Measurements from ENCODE around the gene ABHD12. TPM values are rescaled to one million over a fixed set of nuclear protein-coding genes. Genes with fewer than 3 reads are reported as not detected.

Gene ABHD12
- polyA plus RNA-seq, 4 donors, result 28.0 to 93.9 (median 54.9) TPM

DNA sequence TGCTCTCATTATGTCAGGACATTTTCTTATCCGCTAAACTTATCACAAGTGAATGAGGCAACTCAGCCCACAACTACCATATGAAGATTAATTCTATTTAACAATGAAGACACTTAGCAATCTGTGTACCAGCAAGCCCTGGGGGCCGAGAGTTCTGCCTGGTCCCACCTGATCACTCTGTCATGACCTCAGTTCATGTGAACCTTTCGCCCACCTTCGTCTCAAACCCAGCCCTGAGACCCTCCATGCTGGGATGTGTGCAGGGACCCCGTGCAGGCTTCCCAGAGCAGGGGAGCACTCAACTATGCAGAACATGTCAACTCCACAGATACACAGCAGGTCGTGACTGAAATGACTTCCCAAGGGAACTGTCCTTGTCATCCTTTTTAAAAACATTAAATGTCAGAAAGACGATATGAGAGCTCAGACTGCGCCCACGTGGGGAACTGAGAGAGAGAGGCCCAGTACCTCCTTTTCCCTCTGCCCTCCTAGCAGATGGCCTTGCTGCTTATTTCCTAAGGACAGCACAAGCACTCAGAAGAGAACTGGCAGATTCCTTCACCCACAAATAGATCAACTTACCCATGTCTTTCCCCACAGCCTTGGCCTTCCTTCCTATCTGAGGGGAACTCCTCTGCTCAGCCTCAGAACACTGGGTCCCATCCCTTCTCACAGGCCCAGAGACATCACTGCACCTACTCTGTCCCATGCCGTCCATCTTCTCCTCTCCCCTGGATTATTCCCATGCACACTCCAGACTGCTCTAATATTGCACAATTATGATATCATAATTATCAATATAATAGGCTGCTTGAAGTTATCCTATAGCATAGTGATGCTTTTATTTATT is 11.5 kb downstream of the ABHD12 start:
- peaks cover 0 to 3% (median 0%) of the 10 kb centered on the region in 3 donors for H3K36me3 ChIP-seq (ENCODE audit: control insufficient read depth in 3 of 3, insufficient read depth in 2 of 3, low read depth in 1 of 3, low read length in 3 of 3)
- peaks cover 0 to 6% (median 5%) of the 10 kb centered on the region in 3 donors for H3K4me1 ChIP-seq (ENCODE audit: control insufficient read depth in 3 of 3, insufficient read depth in 2 of 3, low read depth in 1 of 3, low read length in 2 of 3)
- WGBS, 3 donors, result 90 to 93% (median 90%) methylated on average over 10 of the region's 10 CpGs
- no peaks in the 10 kb centered on the region for H3K9me3 ChIP-seq (ENCODE audit: control insufficient read depth in 2 of 2, insufficient read depth in 1 of 2, low read depth in 1 of 2, low read length in 1 of 2)
- DNase-seq, result no peak
- no peak overlapping the region for H3K4me3 ChIP-seq (ENCODE audit: low read depth in 1 of 3, low read length in 3 of 3)
- no peak for FAIRE-seq
- no peaks in the 10 kb centered on the region for H3K27me3 ChIP-seq (ENCODE audit: control insufficient read depth in 3 of 3, insufficient read depth in 3 of 3, low read length in 3 of 3)
- H3K27ac ChIP-seq (ENCODE audit: low read depth in 1 of 3, low read length in 2 of 3), result no peak overlapping the region

DNA sequence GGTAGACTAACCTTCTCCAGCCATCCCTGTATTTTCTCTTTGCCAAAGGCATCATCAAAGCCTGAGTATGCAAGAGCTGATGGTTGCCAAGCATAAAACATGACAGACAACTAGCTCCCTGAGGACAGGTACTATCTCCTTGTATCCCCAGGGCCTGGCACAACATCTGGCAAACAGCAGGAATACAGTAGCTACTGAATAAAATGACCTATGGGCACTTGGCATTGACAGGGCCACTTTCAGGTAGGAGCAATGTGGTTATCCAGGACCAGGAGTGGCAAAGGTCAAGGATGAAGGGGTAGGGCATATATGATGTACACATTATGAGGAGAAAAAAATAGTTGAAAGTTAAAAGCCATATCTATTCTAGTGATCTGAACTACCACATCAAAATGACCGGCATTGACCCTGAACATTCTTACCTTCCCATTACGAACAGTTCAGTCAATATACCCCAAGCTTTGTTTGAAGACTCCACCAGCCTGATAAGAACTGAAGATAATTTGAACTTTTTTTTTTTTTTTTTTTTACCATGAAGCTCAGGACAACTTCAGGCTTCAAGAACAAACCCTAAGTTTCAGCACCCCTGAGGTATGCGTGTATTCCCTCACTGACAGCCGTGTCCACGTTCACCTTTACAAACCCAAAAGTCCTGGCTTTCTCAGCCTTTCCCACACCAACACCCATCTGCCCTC is 12.3 kb downstream of the ABHD12 start:
- 77 to 92% (median 83%) methylated on average over 5 of the region's 5 CpGs for WGBS, 3 donors
- H3K4me3 ChIP-seq (ENCODE audit: low read depth in 1 of 3, low read length in 3 of 3), result no peak overlapping the region
- H3K9me3 ChIP-seq (ENCODE audit: control insufficient read depth in 2 of 2, insufficient read depth in 1 of 2, low read depth in 1 of 2, low read length in 1 of 2), result no peaks in the 10 kb centered on the region
- peaks cover 0 to 6% (median 5%) of the 10 kb centered on the region in 3 donors for H3K4me1 ChIP-seq (ENCODE audit: control insufficient read depth in 3 of 3, insufficient read depth in 2 of 3, low read depth in 1 of 3, low read length in 2 of 3)
- DNase-seq (peak in 1 of 2 donors; percentile 38), FAIRE-seq (no peak)
- H3K36me3 ChIP-seq (ENCODE audit: control insufficient read depth in 3 of 3, insufficient read depth in 2 of 3, low read depth in 1 of 3, low read length in 3 of 3), result peaks cover 0 to 3% (median 0%) of the 10 kb centered on the region in 3 donors
- H3K27ac ChIP-seq (ENCODE audit: low read depth in 1 of 3, low read length in 2 of 3), result no peak overlapping the region
- H3K27me3 ChIP-seq (ENCODE audit: control insufficient read depth in 3 of 3, insufficient read depth in 3 of 3, low read length in 3 of 3), result no peaks in the 10 kb centered on the region

DNA sequence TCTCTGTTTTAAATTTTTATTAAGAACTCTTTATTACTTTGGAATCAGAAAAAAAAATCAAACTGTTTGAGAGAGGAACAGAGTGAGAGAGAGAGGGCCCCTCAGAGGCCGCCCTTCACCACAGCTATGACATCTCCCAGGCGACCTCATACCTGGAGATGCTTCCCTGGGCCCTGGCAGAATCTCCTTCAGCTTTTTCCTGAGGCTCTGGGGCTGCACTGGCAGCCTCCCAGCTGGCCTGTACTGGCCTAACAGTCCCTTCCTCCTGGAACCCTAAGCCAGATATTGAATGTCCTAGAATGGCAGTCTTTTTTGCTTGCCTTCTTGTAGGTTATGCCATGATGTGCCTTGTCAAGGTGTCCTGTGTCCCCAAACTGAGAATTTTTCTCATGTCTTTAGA is 13.7 kb downstream of the ABHD12 start:
- H3K4me1 ChIP-seq (ENCODE audit: control insufficient read depth in 3 of 3, insufficient read depth in 2 of 3, low read depth in 1 of 3, low read length in 2 of 3), result peaks cover 0 to 6% (median 5%) of the 10 kb centered on the region in 3 donors
- H3K36me3 ChIP-seq (ENCODE audit: control insufficient read depth in 3 of 3, insufficient read depth in 2 of 3, low read depth in 1 of 3, low read length in 3 of 3), result peaks cover 0 to 2% (median 0%) of the 10 kb centered on the region in 3 donors
- FAIRE-seq (no peak), DNase-seq (no peak)
- H3K27me3 ChIP-seq (ENCODE audit: control insufficient read depth in 3 of 3, insufficient read depth in 3 of 3, low read length in 3 of 3), result no peaks in the 10 kb centered on the region
- no peak overlapping the region for H3K4me3 ChIP-seq (ENCODE audit: low read depth in 1 of 3, low read length in 3 of 3)
- H3K9me3 ChIP-seq (ENCODE audit: control insufficient read depth in 2 of 2, insufficient read depth in 1 of 2, low read depth in 1 of 2, low read length in 1 of 2), result peaks cover 0 to 10% of the 10 kb centered on the region in 2 donors
- H3K27ac ChIP-seq (ENCODE audit: low read depth in 1 of 3, low read length in 2 of 3), result no peak overlapping the region
- 81 to 91% (median 84%) methylated on average over 2 of the region's 2 CpGs for WGBS, 3 donors

DNA sequence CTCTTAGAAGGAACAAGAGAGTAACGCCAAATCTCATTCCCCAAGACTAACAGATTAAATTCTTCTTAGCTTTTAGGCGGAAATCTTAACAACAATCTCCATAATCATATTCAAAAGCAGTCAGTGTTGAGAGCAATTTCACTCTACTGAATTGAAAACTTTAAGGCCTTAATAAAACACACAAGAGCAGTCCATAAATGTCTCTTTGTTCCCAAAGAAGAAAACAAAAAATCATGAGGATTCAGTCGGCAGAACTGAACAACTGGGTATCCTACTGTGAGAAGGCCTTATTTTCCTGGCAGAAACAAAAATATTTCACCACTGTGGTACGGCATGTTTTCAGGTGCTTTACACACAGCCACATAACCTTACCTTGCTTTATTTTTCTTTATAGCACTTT is 14.4 kb downstream of the ABHD12 start:
- Histone ChIP-seq H3K27me3 (ENCODE audit: control insufficient read depth in 3 of 3, insufficient read depth in 3 of 3, low read length in 3 of 3) (no peaks in the 10 kb centered on the region), H3K36me3 (ENCODE audit: control insufficient read depth in 3 of 3, insufficient read depth in 2 of 3, low read depth in 1 of 3, low read length in 3 of 3) (peaks cover 0 to 2% (median 0%) of the 10 kb centered on the region in 3 donors), H3K27ac (ENCODE audit: low read depth in 1 of 3, low read length in 2 of 3) (no peak overlapping the region), H3K4me1 (ENCODE audit: control insufficient read depth in 3 of 3, insufficient read depth in 2 of 3, low read depth in 1 of 3, low read length in 2 of 3) (peaks cover 0 to 6% (median 5%) of the 10 kb centered on the region in 3 donors), H3K4me3 (ENCODE audit: low read depth in 1 of 3, low read length in 3 of 3) (no peak overlapping the region), H3K9me3 (ENCODE audit: control insufficient read depth in 2 of 2, insufficient read depth in 1 of 2, low read depth in 1 of 2, low read length in 1 of 2) (peaks cover 0 to 10% of the 10 kb centered on the region in 2 donors)
- DNase-seq (no peak), FAIRE-seq (no peak)
- WGBS, 3 donors, result 94 to 97% (median 95%) methylated on average over 4 of the region's 4 CpGs

DNA sequence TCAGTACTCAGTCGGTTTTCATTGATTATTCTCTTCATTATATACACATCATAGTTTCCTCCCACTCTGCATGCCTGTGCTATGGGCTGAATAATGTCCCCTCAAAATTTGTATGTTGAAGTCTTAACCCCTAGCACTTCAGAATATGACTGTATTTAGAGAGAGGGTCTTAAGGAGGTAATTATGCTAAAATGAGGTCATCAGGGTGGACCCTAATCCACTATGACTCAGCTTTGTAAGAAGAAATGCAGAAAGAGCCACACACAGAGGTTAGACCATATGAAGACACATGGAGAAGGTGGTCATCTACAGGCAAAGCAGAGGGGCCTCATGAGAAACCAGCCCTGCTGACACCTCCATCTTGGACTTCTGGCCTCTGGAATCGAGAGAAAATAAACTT is 15.8 kb downstream of the ABHD12 start:
- WGBS, 3 donors, result 91 to 96% (median 94%) methylated on average over 2 of the region's 2 CpGs
- Histone ChIP-seq H3K9me3 (ENCODE audit: control insufficient read depth in 2 of 2, insufficient read depth in 1 of 2, low read depth in 1 of 2, low read length in 1 of 2) (peaks cover 0 to 10% of the 10 kb centered on the region in 2 donors), H3K4me1 (ENCODE audit: control insufficient read depth in 3 of 3, insufficient read depth in 2 of 3, low read depth in 1 of 3, low read length in 2 of 3) (peaks cover 0 to 6% (median 5%) of the 10 kb centered on the region in 3 donors), H3K27me3 (ENCODE audit: control insufficient read depth in 3 of 3, insufficient read depth in 3 of 3, low read length in 3 of 3) (no peaks in the 10 kb centered on the region), H3K27ac (ENCODE audit: low read depth in 1 of 3, low read length in 2 of 3) (no peak overlapping the region), H3K36me3 (ENCODE audit: control insufficient read depth in 3 of 3, insufficient read depth in 2 of 3, low read depth in 1 of 3, low read length in 3 of 3) (peaks cover 0 to 2% (median 0%) of the 10 kb centered on the region in 3 donors), H3K4me3 (ENCODE audit: low read depth in 1 of 3, low read length in 3 of 3) (no peak overlapping the region)
- no peak for DNase-seq
- no peak for FAIRE-seq

DNA sequence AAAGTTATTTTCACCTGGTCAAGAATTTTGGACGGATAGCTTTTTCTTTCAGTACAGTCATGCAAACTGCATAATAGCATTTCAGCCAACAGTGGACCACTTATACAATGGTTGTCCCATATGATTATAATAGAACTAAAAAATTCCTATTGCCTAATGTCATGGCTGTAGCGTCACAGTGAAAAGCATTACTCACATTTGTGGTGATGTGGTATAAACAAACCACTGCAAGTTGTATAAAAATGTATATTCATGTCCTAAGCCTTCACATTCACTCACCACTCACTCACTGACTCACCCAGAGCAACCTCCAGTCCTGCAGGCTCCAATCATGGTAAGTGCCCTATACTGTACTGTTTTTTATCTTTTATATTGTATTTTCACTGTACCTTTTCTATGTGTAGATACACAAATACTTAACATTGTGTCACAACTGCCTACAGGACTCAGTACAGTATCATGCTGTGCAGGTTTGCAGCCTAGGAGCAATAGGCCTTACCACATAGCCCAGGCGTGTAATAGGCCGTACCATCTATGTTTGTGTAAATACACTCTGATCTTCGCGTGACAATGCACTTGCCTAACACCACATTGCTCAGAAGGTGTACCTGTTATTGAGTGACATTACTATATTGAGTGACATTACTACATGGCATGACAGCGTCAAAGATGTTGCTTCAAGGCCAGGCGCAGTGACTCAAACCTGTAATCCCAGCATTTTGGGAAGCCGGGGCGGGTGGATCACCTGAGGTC is 17.9 kb downstream of the ABHD12 start:
- FAIRE-seq, result no peak
- Histone ChIP-seq H3K4me3 (ENCODE audit: low read depth in 1 of 3, low read length in 3 of 3) (no peak overlapping the region), H3K9me3 (ENCODE audit: control insufficient read depth in 2 of 2, insufficient read depth in 1 of 2, low read depth in 1 of 2, low read length in 1 of 2) (peaks cover 0 to 10% of the 10 kb centered on the region in 2 donors), H3K4me1 (ENCODE audit: control insufficient read depth in 3 of 3, insufficient read depth in 2 of 3, low read depth in 1 of 3, low read length in 2 of 3) (no peaks in the 10 kb centered on the region), H3K36me3 (ENCODE audit: control insufficient read depth in 3 of 3, insufficient read depth in 2 of 3, low read depth in 1 of 3, low read length in 3 of 3) (peaks cover 0 to 4% (median 0%) of the 10 kb centered on the region in 3 donors), H3K27me3 (ENCODE audit: control insufficient read depth in 3 of 3, insufficient read depth in 3 of 3, low read length in 3 of 3) (no peaks in the 10 kb centered on the region), H3K27ac (ENCODE audit: low read depth in 1 of 3, low read length in 2 of 3) (no peak overlapping the region)
- WGBS, 3 donors, result 92 to 97% (median 95%) methylated on average over 10 of the region's 10 CpGs
- no peak for DNase-seq

DNA sequence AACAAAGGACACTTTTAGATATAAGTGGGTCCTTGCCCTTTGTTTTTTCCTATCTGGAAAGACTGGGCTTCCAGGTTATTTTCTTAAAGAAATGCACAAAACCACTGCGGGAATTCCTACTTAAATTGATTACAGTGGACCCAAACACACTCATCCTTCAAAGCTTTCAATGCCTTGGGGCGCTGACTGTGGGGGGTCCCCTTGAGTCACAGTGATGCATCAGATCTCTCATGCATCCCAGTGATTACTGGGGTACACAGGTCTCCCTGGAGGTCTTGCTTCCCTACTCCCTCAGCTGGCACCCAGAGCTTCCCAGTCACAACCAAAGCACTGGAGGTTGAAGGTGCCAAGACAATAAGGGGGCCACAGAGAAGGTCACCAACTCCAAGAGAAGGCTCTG is 20.7 kb downstream of the ABHD12 start:
- no peaks in the 10 kb centered on the region for H3K4me1 ChIP-seq (ENCODE audit: control insufficient read depth in 3 of 3, insufficient read depth in 2 of 3, low read depth in 1 of 3, low read length in 2 of 3)
- no peak overlapping the region for H3K27ac ChIP-seq (ENCODE audit: low read depth in 1 of 3, low read length in 2 of 3)
- no peak for FAIRE-seq
- H3K4me3 ChIP-seq (ENCODE audit: low read depth in 1 of 3, low read length in 3 of 3), result no peak overlapping the region
- H3K27me3 ChIP-seq (ENCODE audit: control insufficient read depth in 3 of 3, insufficient read depth in 3 of 3, low read length in 3 of 3), result no peaks in the 10 kb centered on the region
- 89 to 100% (median 93%) methylated on average over 2 of the region's 2 CpGs for WGBS, 3 donors
- peaks cover 0 to 4% (median 0%) of the 10 kb centered on the region in 3 donors for H3K36me3 ChIP-seq (ENCODE audit: control insufficient read depth in 3 of 3, insufficient read depth in 2 of 3, low read depth in 1 of 3, low read length in 3 of 3)
- no peak for DNase-seq
- peaks cover 0 to 10% of the 10 kb centered on the region in 2 donors for H3K9me3 ChIP-seq (ENCODE audit: control insufficient read depth in 2 of 2, insufficient read depth in 1 of 2, low read depth in 1 of 2, low read length in 1 of 2)

DNA sequence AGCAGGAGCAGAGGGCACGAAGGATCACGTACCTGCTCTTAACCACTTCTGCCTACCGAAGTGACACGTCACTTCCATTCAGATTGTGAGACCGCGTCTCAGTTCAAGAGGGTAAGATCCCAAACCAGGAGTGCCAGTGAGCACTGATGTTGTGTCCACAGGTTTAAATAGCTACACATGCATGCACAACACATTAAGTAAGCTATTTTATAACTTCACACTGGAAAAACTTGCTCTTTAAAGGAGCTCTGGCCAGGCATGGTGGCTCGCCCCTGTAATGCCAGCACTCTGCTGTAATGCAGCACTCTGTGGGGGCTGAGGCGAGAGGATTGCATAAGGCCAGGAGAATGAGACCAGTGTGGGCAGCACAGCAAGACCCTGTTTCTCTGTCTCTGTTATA is 21.1 kb downstream of the ABHD12 start:
- no peak for FAIRE-seq
- H3K27ac ChIP-seq (ENCODE audit: low read depth in 1 of 3, low read length in 2 of 3), result no peak overlapping the region

More for the DNA sequence above, 21.1 kb downstream of the ABHD12 start:
- 96 to 98% (median 97%) methylated on average over 8 of the region's 8 CpGs for WGBS, 3 donors
- H3K9me3 ChIP-seq (ENCODE audit: control insufficient read depth in 2 of 2, insufficient read depth in 1 of 2, low read depth in 1 of 2, low read length in 1 of 2), result peaks cover 0 to 10% of the 10 kb centered on the region in 2 donors
- DNase-seq, result no peak
- H3K27me3 ChIP-seq (ENCODE audit: control insufficient read depth in 3 of 3, insufficient read depth in 3 of 3, low read length in 3 of 3), result no peaks in the 10 kb centered on the region
- peaks cover 0 to 4% (median 0%) of the 10 kb centered on the region in 3 donors for H3K36me3 ChIP-seq (ENCODE audit: control insufficient read depth in 3 of 3, insufficient read depth in 2 of 3, low read depth in 1 of 3, low read length in 3 of 3)
- no peaks in the 10 kb centered on the region for H3K4me1 ChIP-seq (ENCODE audit: control insufficient read depth in 3 of 3, insufficient read depth in 2 of 3, low read depth in 1 of 3, low read length in 2 of 3)
- no peak overlapping the region for H3K4me3 ChIP-seq (ENCODE audit: low read depth in 1 of 3, low read length in 3 of 3)
